BE2C (cell line): ENCODE data around the gene LEPR.

Experiments used
- DNase-seq: peaks from one replicate; pipeline ENCODE4 v3.0.0-alpha.2; 2020
- H3K27me3 ChIP-seq: fragments of 250-450 bp; sonication (Bioruptor Pico); 2 replicates; pipeline ENCODE4 v1.5.1; 2020; ENCODE audit warnings: mild to moderate bottlenecking
- H3K36me3 ChIP-seq: fragments of 250-450 bp; sonication (Bioruptor Pico); 2 replicates; pipeline ENCODE4 v1.5.1; 2020; ENCODE audit warnings: mild to moderate bottlenecking
- H3K4me1 ChIP-seq: fragments of 250-450 bp; sonication (Bioruptor Pico); 2 replicates; pipeline ENCODE4 v1.5.1; 2020
- H3K4me3 ChIP-seq: 2 replicates; pipeline ENCODE4 v1.5.1; 2011; ENCODE audit warnings: low read depth, low read length
- H3K9me3 ChIP-seq: fragments of 250-450 bp; sonication (Bioruptor Pico); 2 replicates; pipeline ENCODE4 v1.5.1; 2020
- CTCF ChIP-seq: IDR thresholded peaks from 2 replicates; pipeline ENCODE4 v1.5.1; 2012; ENCODE audit warnings: mild to moderate bottlenecking, low read depth, low read length

LEPR gene

GRCh38 chr1:65422241-65423203 lies 2.1 kb downstream of the LEPR start:
- Histone ChIP-seq H3K36me3 (no peaks in the 10 kb centered on the region), H3K4me1 (no peaks in the 10 kb centered on the region), H3K9me3 (no peaks in the 10 kb centered on the region), H3K4me3 (no peak overlapping the region), H3K27me3 (no peaks in the 10 kb centered on the region)
- DNase-seq = no peak
- TF ChIP-seq CTCF = no peak

- TF ChIP-seq CTCF = no peak
- H3K27me3 ChIP-seq = no peaks in the 10 kb centered on the region
- H3K4me3 ChIP-seq = no peak overlapping the region
- no peak for DNase-seq
- no peaks in the 10 kb centered on the region for H3K36me3 ChIP-seq
- H3K4me1 ChIP-seq = no peaks in the 10 kb centered on the region
- H3K9me3 ChIP-seq = no peaks in the 10 kb centered on the region
These were observed 3.6 kb downstream of the LEPR start for GRCh38 chr1:65423884-65424572.

GRCh38 chr1:65424573-65424889 lies 4.1 kb downstream of the LEPR start:
- Histone ChIP-seq H3K36me3 (no peaks in the 10 kb centered on the region), H3K4me3 (no peak overlapping the region), H3K4me1 (no peaks in the 10 kb centered on the region), H3K9me3 (no peaks in the 10 kb centered on the region), H3K27me3 (no peaks in the 10 kb centered on the region)
- TF ChIP-seq CTCF = no peak
- DNase-seq = no peak

GRCh38 chr1:65425006-65425405 lies 4.5 kb downstream of the LEPR start:
- H3K27me3 ChIP-seq = no peaks in the 10 kb centered on the region
- no peak for TF ChIP-seq CTCF
- no peaks in the 10 kb centered on the region for H3K36me3 ChIP-seq
- H3K4me1 ChIP-seq = no peaks in the 10 kb centered on the region
- DNase-seq = no peak
- H3K9me3 ChIP-seq = no peaks in the 10 kb centered on the region
- H3K4me3 ChIP-seq = no peak overlapping the region

- Histone ChIP-seq H3K4me1 (no peaks in the 10 kb centered on the region), H3K36me3 (no peaks in the 10 kb centered on the region), H3K27me3 (no peaks in the 10 kb centered on the region), H3K4me3 (no peak overlapping the region), H3K9me3 (no peaks in the 10 kb centered on the region)
- no peak for DNase-seq
- no peak for TF ChIP-seq CTCF
These were observed 5.2 kb downstream of the LEPR start for GRCh38 chr1:65425697-65426096.

- Histone ChIP-seq H3K4me3 (no peak overlapping the region), H3K27me3 (no peaks in the 10 kb centered on the region), H3K4me1 (no peaks in the 10 kb centered on the region), H3K36me3 (no peaks in the 10 kb centered on the region), H3K9me3 (no peaks in the 10 kb centered on the region)
- no peak for TF ChIP-seq CTCF
- no peak for DNase-seq
These were observed 8.6 kb downstream of the LEPR start for GRCh38 chr1:65429078-65429477.
